HG02759 (cell line): Measurements from ENCODE around the gene RALGPS1.

Experiments
- ATAC-seq: cut with Tn5 transposase; IDR thresholded peaks from one replicate; pipeline ENCODE4 v1.9.1; 2021; ENCODE audit warnings: mild to moderate bottlenecking, moderate library complexity; ENCODE audit not compliant: unreplicated experiment

Gene RALGPS1

GRCh38 chr9:127199001-127199791 is 284.6 kb downstream of the RALGPS1 start:
- peak; percentile 55 for ATAC-seq

- ATAC-seq = no peak
These were observed 285.7 kb downstream of the RALGPS1 start for GRCh38 chr9:127200106-127200862.

- no peak for ATAC-seq
These were observed 286.5 kb downstream of the RALGPS1 start for GRCh38 chr9:127201071-127201541.

GRCh38 chr9:127201731-127202130 is 287.1 kb downstream of the RALGPS1 start:
- ATAC-seq = no peak

GRCh38 chr9:127202461-127203169 is 288.0 kb downstream of the RALGPS1 start:
- ATAC-seq = no peak

GRCh38 chr9:127203681-127204327 is 289.2 kb downstream of the RALGPS1 start:
- ATAC-seq = no peak

GRCh38 chr9:127204771-127205470 is 290.3 kb downstream of the RALGPS1 start:
- ATAC-seq = no peak

GRCh38 chr9:127205952-127206351 is 291.4 kb downstream of the RALGPS1 start:
- ATAC-seq = no peak

- ATAC-seq = no peak
These were observed 292.1 kb downstream of the RALGPS1 start for GRCh38 chr9:127206666-127207065.

- no peak for ATAC-seq
These were observed 293.3 kb downstream of the RALGPS1 start for GRCh38 chr9:127207734-127208410.

GRCh38 chr9:127208416-127208815 is 293.8 kb downstream of the RALGPS1 start:
- no peak for ATAC-seq

- ATAC-seq = no peak
These were observed 294.6 kb downstream of the RALGPS1 start for GRCh38 chr9:127209220-127209619.

GRCh38 chr9:127209948-127210640 is 295.5 kb downstream of the RALGPS1 start:
- no peak for ATAC-seq

GRCh38 chr9:127210851-127211730 is 296.5 kb downstream of the RALGPS1 start:
- no peak for ATAC-seq

- ATAC-seq = no peak
These were observed 297.4 kb downstream of the RALGPS1 start for GRCh38 chr9:127211983-127212382.

GRCh38 chr9:127212453-127212852 is 297.9 kb downstream of the RALGPS1 start:
- no peak for ATAC-seq

GRCh38 chr9:127213859-127214258 is 299.3 kb downstream of the RALGPS1 start:
- no peak for ATAC-seq
